Globus pallidus (tissue), 1 donor: ENCODE results near the gene METTL17.
"Not testable (repeated sequence)": the region's sequence is repeated elsewhere in the genome, so short reads cannot be mapped to it uniquely, and the experiment has no call there.

Experiments used
- DNase-seq: peaks from one replicate; pipeline ENCODE4 v3.0.0-alpha.2; 2015; ENCODE audit warnings: low spot score

The METTL17 gene

GRCh38 chr14:20997115-20997514 lies 7.3 kb downstream of the METTL17 start:
- no peak for DNase-seq

DNA sequence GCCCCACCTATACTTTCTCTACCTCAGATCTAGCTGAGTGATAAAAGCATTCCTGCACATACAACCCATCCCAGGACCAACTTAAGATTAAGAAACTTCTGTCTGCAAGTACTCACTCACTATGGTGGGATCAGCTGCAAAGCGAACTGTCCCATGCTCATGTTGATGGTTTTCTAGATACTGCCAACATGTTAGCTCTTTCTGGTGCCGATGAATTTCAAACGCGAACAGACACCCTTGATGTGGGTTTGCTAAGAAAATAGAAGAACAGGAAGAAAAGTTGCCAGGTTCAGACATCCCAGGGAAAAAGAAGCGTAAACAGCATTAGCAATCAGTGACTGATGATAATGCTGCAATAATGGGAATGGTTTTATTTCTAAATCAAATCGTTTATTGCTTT lies 7.8 kb downstream of the METTL17 start:
- DNase-seq, result no peak

DNA sequence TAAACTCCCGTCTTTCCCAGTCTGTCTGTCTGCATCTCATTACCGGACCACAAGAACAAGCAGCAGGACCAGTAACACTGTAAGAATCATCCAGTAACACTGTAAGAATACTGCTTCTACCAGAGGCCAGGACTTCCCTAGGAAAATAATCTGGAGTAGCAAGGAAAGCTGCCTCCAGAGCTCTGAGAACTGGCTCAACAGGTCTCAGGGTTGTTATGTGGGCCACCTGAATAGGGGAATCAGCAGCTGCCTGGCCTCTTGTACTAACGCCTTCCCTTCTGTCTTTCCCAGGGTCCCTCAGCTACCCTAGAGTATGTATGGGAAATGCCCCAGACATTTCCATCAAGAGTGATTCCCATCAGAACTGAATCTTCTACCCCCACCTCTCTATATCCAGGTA lies 8.4 kb downstream of the METTL17 start:
- DNase-seq, result no peak

- no peak for DNase-seq
Measured at GRCh38 chr14:20998674-20999366, 9.0 kb downstream of the METTL17 start, which contains the start of gene SLC39A2. TSS of gene SLC39A2 (plus strand) at chr14:20999293. CDS start at chr14:20999447, 154 bp downstream.

DNA sequence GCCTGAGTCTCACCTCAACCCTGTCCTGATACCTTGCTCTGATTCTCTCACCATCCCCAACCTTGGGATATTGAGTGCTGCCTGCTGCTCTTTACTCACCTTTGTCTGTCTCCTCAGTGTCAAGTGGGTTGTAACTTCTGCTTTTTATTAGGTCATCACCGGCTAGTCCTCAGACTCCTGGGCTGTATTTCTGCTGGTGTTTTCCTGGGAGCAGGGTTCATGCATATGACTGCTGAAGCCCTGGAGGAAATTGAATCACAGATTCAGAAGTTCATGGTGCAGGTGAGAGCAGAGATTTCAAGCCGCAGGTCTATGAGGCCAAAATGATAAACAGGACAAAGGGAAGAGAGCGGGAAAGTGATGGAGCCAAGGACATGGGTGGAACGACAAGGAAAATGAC lies 9.8 kb downstream of the METTL17 start:
- DNase-seq, result no peak

GRCh38 chr14:21001218-21001617 lies 11.4 kb downstream of the METTL17 start:
- DNase-seq, result no peak

GRCh38 chr14:21003788-21004346 lies 14.1 kb downstream of the METTL17 start:
- DNase-seq, result no peak

DNA sequence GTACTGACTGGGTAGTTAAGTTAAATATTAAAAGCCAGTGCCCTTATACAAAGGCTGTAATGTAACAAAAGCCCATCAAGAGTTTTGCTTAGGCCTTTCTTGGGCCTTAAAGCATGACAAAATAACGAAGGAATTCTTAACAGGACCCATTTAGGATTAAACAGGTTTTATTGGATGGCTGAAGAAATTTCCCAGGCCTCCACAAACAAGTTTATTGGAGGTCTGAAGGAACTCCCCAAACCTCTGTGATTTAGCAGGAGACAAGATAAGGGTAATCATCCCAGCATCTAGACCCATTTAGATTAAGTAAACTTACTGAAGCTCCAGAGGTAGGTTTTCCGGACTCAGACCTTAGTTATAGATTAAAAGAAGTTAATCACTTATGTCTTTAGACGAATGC lies 19.9 kb downstream of the METTL17 start:
- DNase-seq, result not testable (repeated sequence)

DNA sequence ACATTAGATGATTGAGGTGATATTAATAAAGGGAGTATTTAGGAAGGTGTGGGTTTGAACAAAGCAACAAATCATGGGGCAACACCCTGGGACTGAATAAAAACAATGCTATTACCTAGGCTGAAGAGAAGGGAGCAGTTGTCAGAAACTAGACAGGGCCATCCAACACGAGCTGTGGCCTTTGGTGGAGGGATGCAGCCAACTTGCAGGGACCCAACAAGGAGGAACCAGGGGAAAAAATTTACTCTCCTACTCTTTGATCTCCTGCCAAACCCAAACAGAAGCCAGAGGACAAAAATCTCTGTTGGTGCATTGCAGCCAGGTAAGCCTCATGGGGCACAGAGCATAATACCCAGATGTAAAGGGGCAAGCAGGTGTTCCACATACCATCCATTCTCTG lies 21.4 kb downstream of the METTL17 start:
- DNase-seq, result no peak

GRCh38 chr14:21014761-21015190 lies 25.0 kb downstream of the METTL17 start:
- DNase-seq, result peak; percentile 95

- DNase-seq, result no peak
Measured at GRCh38 chr14:21015312-21015711, 25.5 kb downstream of the METTL17 start.

- DNase-seq, result no peak
Measured at GRCh38 chr14:21016413-21017190, 26.8 kb downstream of the METTL17 start.

- DNase-seq, result no peak
Measured at GRCh38 chr14:21017528-21018245, 27.9 kb downstream of the METTL17 start.

DNA sequence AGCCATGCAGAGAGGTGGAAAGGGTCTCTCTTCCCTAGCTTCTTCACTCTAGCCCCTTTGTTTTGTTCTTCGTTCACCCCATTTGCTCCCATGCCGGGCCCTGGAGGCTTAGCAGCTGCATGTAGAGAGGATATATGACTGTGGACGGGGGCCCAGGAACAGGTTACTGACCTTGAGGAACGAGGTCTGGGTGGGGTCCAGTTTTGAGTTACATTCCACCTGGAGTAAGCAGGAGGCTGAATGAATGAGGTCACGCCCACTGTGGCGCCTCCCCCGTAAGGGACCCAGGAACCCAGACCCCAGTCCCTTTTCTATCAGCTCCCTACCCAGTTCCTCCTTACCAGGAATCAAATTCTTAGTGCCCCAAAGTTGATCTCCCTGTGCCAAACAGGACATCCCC lies 28.5 kb downstream of the METTL17 start:
- DNase-seq, result no peak

DNA sequence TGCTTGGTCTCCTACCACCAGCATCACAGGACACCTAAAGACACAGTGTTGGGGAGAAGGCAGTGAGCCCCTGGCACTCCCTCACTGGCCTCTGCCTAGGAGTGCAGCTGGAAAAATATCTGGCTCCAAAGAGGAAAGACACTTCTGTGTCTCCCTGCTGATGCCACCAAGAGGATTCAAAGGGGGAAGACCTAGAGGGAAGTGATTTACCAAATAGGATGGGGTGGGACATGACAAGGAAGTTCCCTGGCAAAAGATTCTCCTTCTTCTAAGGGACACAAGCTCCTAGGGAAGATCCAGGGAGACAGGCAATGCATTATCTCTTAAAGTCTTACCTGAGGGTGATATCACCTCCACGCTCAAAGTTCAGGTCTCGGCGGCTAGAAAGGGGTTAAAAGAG lies 29.0 kb downstream of the METTL17 start:
- no peak for DNase-seq

GRCh38 chr14:21019366-21019765 lies 29.6 kb downstream of the METTL17 start:
- DNase-seq, result no peak

- DNase-seq, result no peak
Measured at GRCh38 chr14:21020977-21021545, 31.3 kb downstream of the METTL17 start.

- no peak for DNase-seq
Measured at GRCh38 chr14:21022686-21023085, 32.9 kb downstream of the METTL17 start.

- DNase-seq, result peak; percentile 55
Measured at GRCh38 chr14:21023174-21023573, 33.4 kb downstream of the METTL17 start.

DNA sequence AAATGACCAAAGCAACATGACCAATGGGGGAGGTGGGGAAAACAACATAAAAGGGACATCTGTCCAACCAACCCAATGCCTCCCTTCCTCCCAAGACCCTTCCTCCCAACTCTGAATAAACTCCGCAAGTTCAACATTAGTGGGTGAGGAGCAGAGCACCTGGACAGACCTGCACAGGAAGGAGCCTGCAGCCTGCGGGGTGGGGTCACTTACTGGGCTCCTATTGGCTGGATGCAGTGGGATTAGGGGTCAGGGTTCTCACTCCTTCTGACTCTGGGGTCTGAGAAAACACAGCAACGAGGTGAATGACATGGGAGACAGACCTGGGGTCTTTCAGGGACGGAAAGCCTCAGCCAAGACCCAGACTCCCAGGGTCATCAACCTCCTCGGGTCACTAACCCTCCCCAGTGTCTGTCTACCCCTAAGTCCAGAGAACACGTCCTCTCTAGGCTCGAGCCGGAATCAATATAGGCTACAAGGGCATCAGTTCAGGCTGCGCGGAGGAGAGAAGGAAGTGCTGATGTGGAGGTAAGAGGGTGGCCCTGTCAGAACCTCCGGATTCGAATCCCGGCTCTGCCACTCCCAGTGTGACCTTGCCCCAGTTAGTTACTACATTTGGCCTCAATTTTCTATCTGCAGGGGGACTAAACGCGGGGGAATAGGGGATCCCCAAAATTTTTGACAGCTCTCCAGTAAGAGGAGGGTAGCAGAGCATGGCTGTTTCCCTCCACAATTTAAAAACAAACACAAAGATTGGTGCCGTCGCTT lies 34.2 kb downstream of the METTL17 start:
- DNase-seq, result peak; percentile 49
